B cell (primary cell): Measurements from ENCODE around the gene ADORA2A. TPM values are rescaled to one million over a fixed set of nuclear protein-coding genes. Genes with fewer than 3 reads are reported as not detected.

ENCODE experiments used
- ATAC-seq: fragments of 200-7000 bp; cut with Tn5 transposase; one replicate; pipeline ENCODE4 v1.10.0; 2021; ENCODE audit warnings: low read depth, mild to moderate bottlenecking, moderate number of reproducible peaks, moderate library complexity
- CTCF ChIA-PET: fragments of 350-600 bp; sonication (Branson Sonifier 250); formaldehyde crosslinking; loops from one replicate; lab custom pipeline; 2021; ENCODE audit warnings: antibody characterized with exemption, inconsistent platforms; lab: Charles Lee
- POLR2A ChIA-PET: fragments of 350-600 bp; sonication (Branson Sonifier 250); formaldehyde crosslinking; loops from one replicate; lab custom pipeline; 2021; ENCODE audit warnings: antibody characterized with exemption; lab: Charles Lee
- DNase-seq: peaks from one replicate; pipeline ENCODE4 v3.0.0; 2013
- H2AFZ ChIP-seq: 2 replicates; pipeline ENCODE4 v1.6.1; 2012; ENCODE audit warnings: mild to moderate bottlenecking, low read depth, low read length; ENCODE audit not compliant: insufficient read depth, poor library complexity, severe bottlenecking
- H3K27ac ChIP-seq, 2 donors: 1 replicate in 1 of 2; 2 replicates in 1 of 2; pipeline ENCODE4 v1.5.1; 2012 to 2013; ENCODE audit warnings: low read length in 2 of 2, mild to moderate bottlenecking in 2 of 2, moderate library complexity in 1 of 2
- H3K27me3 ChIP-seq, 4 experiments: fragments of 200-600 bp in 1 of 4; sonication (generic) in 1 of 4; replicated peaks in 1 of 4; 1 replicate in 2 of 4; 2 replicates in 2 of 4; pipeline versions ENCODE4 v1.6.1 to v1.7.0; 2013 to 2016; ENCODE audit warnings: low read length in 3 of 4, mild to moderate bottlenecking in 2 of 4, mixed read lengths in 1 of 4, moderate library complexity in 1 of 4; ENCODE audit not compliant: insufficient read depth in 4 of 4, control insufficient read depth in 3 of 4; ENCODE audit errors: control extremely low read depth in 1 of 4
- H3K36me3 ChIP-seq, 2 experiments: replicated peaks in 1 of 2; 1 replicate in 1 of 2; 2 replicates in 1 of 2; pipeline versions ENCODE4 v1.6.1 to v1.7.1; 2013; ENCODE audit warnings: low read length in 1 of 2; ENCODE audit not compliant: insufficient read depth in 2 of 2, control insufficient read depth in 1 of 2; ENCODE audit errors: control extremely low read depth in 1 of 2, extremely low read depth in 1 of 2
- H3K4me1 ChIP-seq, 2 donors: fragments of 200-600 bp in 1 of 2; sonication (generic) in 1 of 2; 1 replicate in 1 of 2; 2 replicates in 1 of 2; pipeline versions ENCODE4 v1.5.1 to v1.6.1; 2013 to 2017; ENCODE audit warnings: low read length in 2 of 2; ENCODE audit not compliant: control insufficient read depth in 2 of 2, insufficient read depth in 2 of 2
- H3K4me2 ChIP-seq: replicated peaks from 2 replicates; pipeline ENCODE3; 2012; ENCODE audit warnings: mild to moderate bottlenecking, low read depth, low read length; ENCODE audit not compliant: poor library complexity, severe bottlenecking
- H3K4me3 ChIP-seq, 5 experiments: fragments of 200-600 bp in 1 of 5; sonication (generic) in 1 of 5; 1 replicate in 3 of 5; 2 replicates in 2 of 5; pipeline versions ENCODE4 v1.5.1 to v1.7.0; 2011 to 2016; ENCODE audit warnings: low read length in 4 of 5, mild to moderate bottlenecking in 4 of 5, low read depth in 2 of 5, control low read depth in 1 of 5, moderate library complexity in 1 of 5; ENCODE audit not compliant: insufficient read depth in 1 of 5; ENCODE audit errors: control extremely low read depth in 1 of 5, extremely low read depth in 1 of 5
- H3K79me2 ChIP-seq: fragments of 200-600 bp; sonication (generic); one replicate; pipeline ENCODE4 v1.6.0; 2016; ENCODE audit warnings: low read length; ENCODE audit not compliant: control insufficient read depth, insufficient read depth
- H3K9ac ChIP-seq: fragments of 200-600 bp; sonication (generic); 2 replicates; pipeline ENCODE4 v1.6.1; 2017; ENCODE audit warnings: mild to moderate bottlenecking, low read length, moderate library complexity
- H3K9me3 ChIP-seq, 3 donors: one replicate each; pipeline versions ENCODE4 v1.6.1 to v1.7.1; 2013; ENCODE audit warnings: low read length in 2 of 3; ENCODE audit not compliant: control insufficient read depth in 2 of 3, insufficient read depth in 1 of 3; ENCODE audit errors: control extremely low read depth in 1 of 3
- H4K20me1 ChIP-seq: 2 replicates; pipeline ENCODE4 v1.6.0; 2012; ENCODE audit warnings: mild to moderate bottlenecking, low read length; ENCODE audit not compliant: insufficient read depth, control insufficient read depth, poor library complexity, severe bottlenecking
- H3K27ac Mint-ChIP-seq: one replicate; pipeline ENCODE4 v1.8.0; 2021; ENCODE audit warnings: mixed read lengths
- H3K27me3 Mint-ChIP-seq: one replicate; pipeline ENCODE4 v1.8.0; 2021; ENCODE audit warnings: mixed read lengths
- H3K4me1 Mint-ChIP-seq: one replicate; pipeline ENCODE4 v1.8.0; 2021; ENCODE audit warnings: mixed read lengths
- H3K4me3 Mint-ChIP-seq: one replicate; pipeline ENCODE4 v1.8.0; 2021; ENCODE audit warnings: mixed read lengths
- H3K9me3 Mint-ChIP-seq: one replicate; pipeline ENCODE4 v1.8.0; 2022; ENCODE audit warnings: mixed read lengths; ENCODE audit not compliant: insufficient read depth
- CTCF ChIP-seq: fragments of 200-600 bp; IDR thresholded peaks from one replicate; pipeline ENCODE4 v1.8.0; 2022; ENCODE audit warnings: antibody characterized with exemption, mild to moderate bottlenecking
- EZH2 ChIP-seq: IDR thresholded peaks from 2 replicates; pipeline ENCODE4 v1.6.1; 2012; ENCODE audit warnings: borderline replicate concordance, low read depth, mild to moderate bottlenecking, moderate library complexity, low read length; ENCODE audit not compliant: insufficient read depth, poor library complexity, severe bottlenecking
- WGBS: methylation state at CpG from one replicate; pipeline ENCODE4 v1.1.5; 2013; ENCODE audit warnings: missing lambda C conversion rate; ENCODE audit not compliant: insufficient coverage; 5-methylcytosine and 5-hydroxymethylcytosine counted together
- intact Hi-C: fragments of 100-400 bp; cut with micrococcal nuclease; formaldehyde crosslinking; loops from one replicate; pipeline ENCODE4 v1.10.0; 2022
- polyA plus RNA-seq: library from polyadenylated mRNA; depleted of rRNA; stranded (reverse); fragments of >200 nt; gene quantifications from 2 replicates; pipeline ENCODE4 v1.2.3, GENCODE V29; 2012
- total RNA-seq, 2 donors: library from RNA; stranded (reverse); fragments of 120-200 nt in 1 of 2; gene quantifications; 1 replicate in 1 of 2; 2 replicates in 1 of 2; pipeline versions ENCODE4 v1.2.3 to v1.2.4, GENCODE V29; 2013 to 2022

ADORA2A gene
- total and polyA plus RNA-seq, 2 donors (not counting 1 experiment from before 2014, with no cell fraction given), result 30.5 to 45.4 TPM

DNA sequence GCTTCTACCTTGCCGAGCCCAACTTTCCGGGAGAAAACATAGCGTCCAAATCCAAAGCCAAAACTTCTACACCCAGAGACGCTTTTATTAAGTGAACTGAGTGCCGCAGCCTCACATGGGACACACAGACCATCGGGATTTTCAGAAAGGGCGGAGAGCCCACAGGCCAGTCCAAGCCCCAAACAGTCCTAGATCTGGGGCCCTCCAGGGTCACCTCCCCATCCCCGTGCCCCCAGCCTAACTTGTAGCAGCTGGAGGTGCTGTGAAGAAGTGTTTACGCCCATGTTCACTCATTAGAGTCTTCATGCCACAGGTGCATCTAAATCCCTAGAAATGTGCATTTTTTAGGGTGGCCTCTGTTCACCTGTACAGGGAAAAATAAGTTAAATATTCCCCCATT lies 14.1 kb upstream of the ADORA2A start:
- no peak overlapping the region for H2AFZ ChIP-seq
- no peaks in the 10 kb centered on the region for H4K20me1 ChIP-seq
- no peak overlapping the region for H3K4me3 Mint-ChIP-seq
- H3K9ac ChIP-seq, result no peak overlapping the region
- WGBS, result 95% methylated on average over 8 of the region's 9 CpGs
- TF ChIP-seq EZH2, result no peak
- TF ChIP-seq CTCF, result no peak
- DNase-seq, result no peak
- CTCF ChIA-PET, result interaction anchor here (1.3 kb wide), 1 partner anchor 9 kb away, joined by 3 read pairs; no protein-coding TSS in a partner anchor
- H3K9me3 ChIP-seq, result no peaks in the 10 kb centered on the region
- H3K4me3 ChIP-seq, result no peak overlapping the region
- no peak for ATAC-seq
- no peak overlapping the region for H3K27ac ChIP-seq
- no peak overlapping the region for H3K27ac Mint-ChIP-seq
- no peak overlapping the region for H3K4me2 ChIP-seq
- H3K4me1 Mint-ChIP-seq, result peaks cover 2% of the 10 kb centered on the region
- no peaks in the 10 kb centered on the region for H3K27me3 ChIP-seq
- H3K9me3 Mint-ChIP-seq, result no peaks in the 10 kb centered on the region
- no peaks in the 10 kb centered on the region for H3K27me3 Mint-ChIP-seq
- H3K4me1 ChIP-seq, result no peaks in the 10 kb centered on the region
- H3K36me3 ChIP-seq, result peaks cover 3 to 40% of the 10 kb centered on the region in 2 experiments
- no peaks in the 10 kb centered on the region for H3K79me2 ChIP-seq
- intact Hi-C loops, result no loop called here
- POLR2A ChIA-PET, result no interaction called here

GRCh38 chr22:24413736-24414385 lies 13.5 kb upstream of the ADORA2A start:
- H3K27ac Mint-ChIP-seq, result no peak overlapping the region
- CTCF ChIA-PET, result interaction anchor here (1.3 kb wide), 1 partner anchor 9 kb away, joined by 3 read pairs; no protein-coding TSS in a partner anchor

More at GRCh38 chr22:24413736-24414385, 13.5 kb upstream of the ADORA2A start:
- POLR2A ChIA-PET, result interaction anchor here (0.6 kb wide), 1 partner anchor 111 kb away, joined by 3 read pairs; no protein-coding TSS in a partner anchor
- ATAC-seq (no peak), DNase-seq (no peak)
- Mint-ChIP-seq H3K4me1 (peaks cover 2% of the 10 kb centered on the region), H3K9me3 (no peaks in the 10 kb centered on the region), H3K27me3 (no peaks in the 10 kb centered on the region), H3K4me3 (no peak overlapping the region)
- no peaks in the 10 kb centered on the region for H3K9me3 ChIP-seq
- no peaks in the 10 kb centered on the region for H4K20me1 ChIP-seq
- no peak overlapping the region for H3K27ac ChIP-seq
- intact Hi-C loops, result no loop called here
- H3K36me3 ChIP-seq, result peaks cover 0 to 38% of the 10 kb centered on the region in 2 experiments
- no peaks in the 10 kb centered on the region for H3K27me3 ChIP-seq
- no peak for TF ChIP-seq EZH2
- no peak for TF ChIP-seq CTCF
- no peak overlapping the region for H2AFZ ChIP-seq
- no peak overlapping the region for H3K9ac ChIP-seq
- 94% methylated on average over 18 of the region's 18 CpGs for WGBS
- H3K4me3 ChIP-seq, result no peak overlapping the region
- H3K4me1 ChIP-seq, result no peaks in the 10 kb centered on the region
- no peaks in the 10 kb centered on the region for H3K79me2 ChIP-seq
- no peak overlapping the region for H3K4me2 ChIP-seq
